SK-N-SH treated with all-trans-retinoic acid at 6 μM for 48 hours (cell line): ENCODE data around the gene SHC1.

Experiments used
- ATAC-seq: fragments of 200-7000 bp; cut with Tn5 transposase; 3 replicates; pipeline ENCODE4 v1.9.1; 2020; ENCODE audit warnings: mild to moderate bottlenecking, moderate library complexity
- ARNTL ChIP-seq: fragments of 450-650 bp; formaldehyde crosslinking; IDR thresholded peaks from 2 replicates; pipeline ENCODE4 v1.5.0; 2020; ENCODE audit warnings: low read depth, mild to moderate bottlenecking, moderate library complexity, borderline replicate concordance
- CREB5 ChIP-seq: fragments of 250-450 bp; sonication (Bioruptor Pico); IDR thresholded peaks from 2 replicates; pipeline ENCODE4 v1.5.1; 2020; ENCODE audit warnings: low read depth, mild to moderate bottlenecking, moderate library complexity
- CSDC2 ChIP-seq: fragments of 250-450 bp; sonication (Bioruptor Pico); IDR thresholded peaks from 2 replicates; pipeline ENCODE4 v1.5.0; 2020; ENCODE audit warnings: mild to moderate bottlenecking, moderate library complexity
- ESRRG ChIP-seq: fragments of 250-450 bp; sonication (Bioruptor Pico); IDR thresholded peaks from 2 replicates; pipeline ENCODE4 v1.6.1; 2021; ENCODE audit warnings: mild to moderate bottlenecking
- ISL1 ChIP-seq: fragments of 250-450 bp; sonication (Bioruptor Pico); IDR thresholded peaks from 2 replicates; pipeline ENCODE4 v2.1.2; 2022; ENCODE audit warnings: mild to moderate bottlenecking, moderate library complexity
- OSR1 ChIP-seq: fragments of 250-450 bp; sonication (Bioruptor Pico); IDR thresholded peaks from 2 replicates; pipeline ENCODE4 v1.8.0; 2022; ENCODE audit warnings: moderate library complexity, mild to moderate bottlenecking, inconsistent platforms
- PPARA ChIP-seq: fragments of 250-450 bp; sonication (Bioruptor Pico); IDR thresholded peaks from 2 replicates; pipeline ENCODE4 v1.5.0; 2020; ENCODE audit warnings: mild to moderate bottlenecking, borderline replicate concordance
- RARB ChIP-seq: fragments of 250-450 bp; sonication (Bioruptor Pico); IDR thresholded peaks from 2 replicates; pipeline ENCODE4 v1.8.0; 2021; ENCODE audit warnings: mild to moderate bottlenecking, moderate library complexity
- TCF4 ChIP-seq: fragments of 250-450 bp; sonication (Bioruptor Pico); IDR thresholded peaks from 2 replicates; pipeline ENCODE4 v1.8.0; 2021; ENCODE audit warnings: mild to moderate bottlenecking, moderate library complexity, borderline replicate concordance
- TOX ChIP-seq: fragments of 250-450 bp; sonication (Bioruptor Pico); IDR thresholded peaks from 2 replicates; pipeline ENCODE4 v1.8.0; 2021; ENCODE audit warnings: mild to moderate bottlenecking, moderate library complexity, borderline replicate concordance
- ZC3H10 ChIP-seq: fragments of 250-450 bp; sonication (Bioruptor Pico); IDR thresholded peaks from 2 replicates; pipeline ENCODE4 v1.5.1; 2021; ENCODE audit warnings: mild to moderate bottlenecking, moderate library complexity
- ZFP3 ChIP-seq: fragments of 250-450 bp; sonication (Bioruptor Pico); IDR thresholded peaks from 2 replicates; pipeline ENCODE4 v1.5.0; 2020; ENCODE audit warnings: mild to moderate bottlenecking, moderate library complexity
- ZFP30 ChIP-seq: fragments of 450-650 bp; formaldehyde crosslinking; IDR thresholded peaks from 2 replicates; pipeline ENCODE4 v1.5.0; 2022; ENCODE audit warnings: mild to moderate bottlenecking, moderate library complexity
- ZNF70 ChIP-seq: fragments of 450-650 bp; formaldehyde crosslinking; IDR thresholded peaks from 2 replicates; pipeline ENCODE4 v1.5.0; 2020; ENCODE audit warnings: mild to moderate bottlenecking, moderate library complexity
- ZNF8 ChIP-seq: fragments of 450-650 bp; formaldehyde crosslinking; IDR thresholded peaks from 2 replicates; pipeline ENCODE4 v1.5.0; 2020; ENCODE audit warnings: mild to moderate bottlenecking, moderate library complexity
- TF ChIP-seq, protein P1 (sequence below): fragments of 250-450 bp; sonication (Bioruptor Pico); IDR thresholded peaks from 2 replicates; pipeline ENCODE4 v1.5.1; 2021; ENCODE audit warnings: mild to moderate bottlenecking, moderate library complexity
- TF ChIP-seq, protein P2 (sequence below): fragments of 250-450 bp; sonication (Bioruptor Pico); IDR thresholded peaks from 2 replicates; pipeline ENCODE4 v1.5.0; 2020; ENCODE audit warnings: mild to moderate bottlenecking, moderate library complexity
- TF ChIP-seq, protein P3 (sequence below): fragments of 250-450 bp; sonication (Bioruptor Pico); IDR thresholded peaks from 2 replicates; pipeline ENCODE4 v1.8.0; 2021; ENCODE audit warnings: low read depth, mild to moderate bottlenecking, moderate library complexity, borderline replicate concordance

Gene SHC1

GRCh38 chr1:154971341-154971998, 923 bp upstream of the SHC1 start:
- TF ChIP-seq ZFP3 = no peak
- TF ChIP-seq TCF4 = no peak
- no peak for TF ChIP-seq ISL1 (CRISPR knock-in tag)
- TF ChIP-seq ZNF70 (CRISPR knock-in tag) = no peak
- TF ChIP-seq, protein P1, sequence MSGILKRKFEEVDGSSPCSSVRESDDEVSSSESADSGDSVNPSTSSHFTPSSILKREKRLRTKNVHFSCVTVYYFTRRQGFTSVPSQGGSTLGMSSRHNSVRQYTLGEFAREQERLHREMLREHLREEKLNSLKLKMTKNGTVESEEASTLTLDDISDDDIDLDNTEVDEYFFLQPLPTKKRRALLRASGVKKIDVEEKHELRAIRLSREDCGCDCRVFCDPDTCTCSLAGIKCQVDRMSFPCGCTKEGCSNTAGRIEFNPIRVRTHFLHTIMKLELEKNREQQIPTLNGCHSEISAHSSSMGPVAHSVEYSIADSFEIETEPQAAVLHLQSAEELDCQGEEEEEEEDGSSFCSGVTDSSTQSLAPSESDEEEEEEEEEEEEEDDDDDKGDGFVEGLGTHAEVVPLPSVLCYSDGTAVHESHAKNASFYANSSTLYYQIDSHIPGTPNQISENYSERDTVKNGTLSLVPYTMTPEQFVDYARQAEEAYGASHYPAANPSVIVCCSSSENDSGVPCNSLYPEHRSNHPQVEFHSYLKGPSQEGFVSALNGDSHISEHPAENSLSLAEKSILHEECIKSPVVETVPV (CRISPR knock-in tag) = no peak
- TF ChIP-seq ZC3H10 = no peak
- no peak for TF ChIP-seq CSDC2 (CRISPR knock-in tag)
- no peak for TF ChIP-seq TOX (CRISPR knock-in tag)
- TF ChIP-seq ZNF8 (CRISPR knock-in tag) = no peak
- TF ChIP-seq ARNTL (CRISPR knock-in tag) = no peak
- TF ChIP-seq ZFP30 (CRISPR knock-in tag) = no peak
- TF ChIP-seq, protein P2, sequence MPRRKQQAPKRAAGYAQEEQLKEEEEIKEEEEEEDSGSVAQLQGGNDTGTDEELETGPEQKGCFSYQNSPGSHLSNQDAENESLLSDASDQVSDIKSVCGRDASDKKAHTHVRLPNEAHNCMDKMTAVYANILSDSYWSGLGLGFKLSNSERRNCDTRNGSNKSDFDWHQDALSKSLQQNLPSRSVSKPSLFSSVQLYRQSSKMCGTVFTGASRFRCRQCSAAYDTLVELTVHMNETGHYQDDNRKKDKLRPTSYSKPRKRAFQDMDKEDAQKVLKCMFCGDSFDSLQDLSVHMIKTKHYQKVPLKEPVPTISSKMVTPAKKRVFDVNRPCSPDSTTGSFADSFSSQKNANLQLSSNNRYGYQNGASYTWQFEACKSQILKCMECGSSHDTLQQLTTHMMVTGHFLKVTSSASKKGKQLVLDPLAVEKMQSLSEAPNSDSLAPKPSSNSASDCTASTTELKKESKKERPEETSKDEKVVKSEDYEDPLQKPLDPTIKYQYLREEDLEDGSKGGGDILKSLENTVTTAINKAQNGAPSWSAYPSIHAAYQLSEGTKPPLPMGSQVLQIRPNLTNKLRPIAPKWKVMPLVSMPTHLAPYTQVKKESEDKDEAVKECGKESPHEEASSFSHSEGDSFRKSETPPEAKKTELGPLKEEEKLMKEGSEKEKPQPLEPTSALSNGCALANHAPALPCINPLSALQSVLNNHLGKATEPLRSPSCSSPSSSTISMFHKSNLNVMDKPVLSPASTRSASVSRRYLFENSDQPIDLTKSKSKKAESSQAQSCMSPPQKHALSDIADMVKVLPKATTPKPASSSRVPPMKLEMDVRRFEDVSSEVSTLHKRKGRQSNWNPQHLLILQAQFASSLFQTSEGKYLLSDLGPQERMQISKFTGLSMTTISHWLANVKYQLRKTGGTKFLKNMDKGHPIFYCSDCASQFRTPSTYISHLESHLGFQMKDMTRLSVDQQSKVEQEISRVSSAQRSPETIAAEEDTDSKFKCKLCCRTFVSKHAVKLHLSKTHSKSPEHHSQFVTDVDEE = no peak
- no peak for TF ChIP-seq CREB5 (CRISPR knock-in tag)
- TF ChIP-seq, protein P3, sequence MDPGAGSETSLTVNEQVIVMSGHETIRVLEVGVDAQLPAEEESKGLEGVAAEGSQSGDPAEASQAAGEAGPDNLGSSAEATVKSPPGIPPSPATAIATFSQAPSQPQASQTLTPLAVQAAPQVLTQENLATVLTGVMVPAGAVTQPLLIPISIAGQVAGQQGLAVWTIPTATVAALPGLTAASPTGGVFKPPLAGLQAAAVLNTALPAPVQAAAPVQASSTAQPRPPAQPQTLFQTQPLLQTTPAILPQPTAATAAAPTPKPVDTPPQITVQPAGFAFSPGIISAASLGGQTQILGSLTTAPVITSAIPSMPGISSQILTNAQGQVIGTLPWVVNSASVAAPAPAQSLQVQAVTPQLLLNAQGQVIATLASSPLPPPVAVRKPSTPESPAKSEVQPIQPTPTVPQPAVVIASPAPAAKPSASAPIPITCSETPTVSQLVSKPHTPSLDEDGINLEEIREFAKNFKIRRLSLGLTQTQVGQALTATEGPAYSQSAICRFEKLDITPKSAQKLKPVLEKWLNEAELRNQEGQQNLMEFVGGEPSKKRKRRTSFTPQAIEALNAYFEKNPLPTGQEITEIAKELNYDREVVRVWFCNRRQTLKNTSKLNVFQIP (CRISPR knock-in tag) = no peak
- TF ChIP-seq PPARA (CRISPR knock-in tag) = no peak
- ATAC-seq = no peak

GRCh38 chr1:154969860-154970452, 591 bp downstream of the SHC1 start:
- no peak for ATAC-seq

More at GRCh38 chr1:154969860-154970452, 591 bp downstream of the SHC1 start:
- TF ChIP-seq ISL1 (CRISPR knock-in tag) (no peak), RARB (CRISPR knock-in tag) (no peak), CREB5 (CRISPR knock-in tag) (no peak), ESRRG (CRISPR knock-in tag) (no peak), OSR1 (CRISPR knock-in tag) (no peak), PPARA (CRISPR knock-in tag) (no peak), ZNF70 (CRISPR knock-in tag) (no peak), TOX (CRISPR knock-in tag) (no peak), ZC3H10 (no peak)
- TF ChIP-seq, protein P2 = no peak
- TF ChIP-seq, protein P3 (CRISPR knock-in tag) = no peak
- TF ChIP-seq, protein P1 (CRISPR knock-in tag) = no peak
